Activated T-helper 9 cell treated with anti-CD3 and anti-CD28 coated beads, Interleukin-2, amount 50 U/mL, for 16 hours (primary cell): ENCODE measurements around the gene IQCH.
"Not testable (repeated sequence)": the region's sequence is repeated elsewhere in the genome, so short reads cannot be mapped to it uniquely, and the experiment has no call there.

Experiments used
- DNase-seq: peaks from one replicate; pipeline ENCODE4 v3.0.0-alpha.2; 2020; ENCODE audit warnings: low read depth

IQCH gene

GRCh38 chr15:67359431-67360079 lies 105.0 kb downstream of the IQCH start:
- no peak for DNase-seq

GRCh38 chr15:67361100-67361499 lies 106.5 kb downstream of the IQCH start:
- DNase-seq, result no peak

DNA sequence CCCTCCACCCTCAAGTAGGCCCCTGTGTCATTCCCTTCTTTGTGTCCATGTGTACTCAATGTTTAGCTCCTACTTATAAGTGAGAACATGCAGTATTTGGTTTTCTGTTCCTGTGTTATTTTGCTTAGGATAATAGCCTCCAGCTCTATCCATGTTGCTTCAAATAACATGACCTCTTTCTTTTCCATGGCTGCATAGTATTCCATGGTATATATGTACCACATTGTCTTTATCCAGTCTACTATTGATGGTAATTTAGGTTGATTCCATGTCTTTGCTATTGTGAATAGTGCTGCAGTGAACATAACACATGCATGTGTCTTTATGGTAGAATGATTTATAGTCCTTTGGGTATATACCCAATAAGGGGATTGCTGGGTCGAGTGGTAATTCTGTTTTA lies 109.1 kb downstream of the IQCH start:
- not testable (repeated sequence) for DNase-seq

DNA sequence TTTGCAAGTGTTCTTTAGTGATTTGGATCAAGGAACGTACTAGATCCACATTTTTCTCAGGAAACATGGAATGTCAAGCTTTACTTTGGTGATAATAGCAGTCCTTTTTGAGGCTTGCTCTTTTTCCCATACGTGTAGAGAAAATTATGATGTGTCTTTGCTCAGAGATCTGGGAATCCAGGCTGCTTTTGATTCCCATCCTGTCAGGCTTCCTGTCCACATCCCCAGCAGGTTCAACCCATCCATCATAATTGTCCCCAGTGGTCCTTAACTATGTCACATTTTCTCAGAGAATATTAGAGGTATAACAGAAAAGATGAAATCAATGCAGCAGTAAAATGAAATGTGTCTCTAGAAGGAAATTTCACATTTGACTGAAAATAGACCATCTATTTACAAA lies 111.4 kb downstream of the IQCH start:
- DNase-seq, result no peak

DNA sequence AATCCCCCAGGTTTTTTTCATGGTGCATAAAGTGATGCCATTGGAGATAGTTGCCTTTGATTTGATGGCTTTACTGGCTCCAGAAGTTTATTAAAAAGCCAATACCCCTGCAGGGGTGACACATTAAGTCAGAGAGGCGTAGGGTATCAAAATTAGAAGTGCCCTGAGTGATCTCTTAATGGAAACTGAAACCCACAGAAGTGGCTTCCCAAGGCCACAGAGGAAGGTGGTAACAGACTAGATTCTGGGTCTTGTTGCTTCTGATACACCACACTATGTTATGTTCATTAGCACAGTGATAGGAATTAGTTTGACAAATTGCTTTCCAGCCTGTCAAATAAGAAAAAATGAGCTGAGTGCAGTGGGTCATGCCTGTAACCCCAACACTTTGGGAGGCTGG lies 112.3 kb downstream of the IQCH start:
- no peak for DNase-seq

- no peak for DNase-seq
Measured at GRCh38 chr15:67369359-67369998, 114.9 kb downstream of the IQCH start.

- DNase-seq, result no peak
Measured at GRCh38 chr15:67370206-67370954, 115.8 kb downstream of the IQCH start.

- no peak for DNase-seq
Measured at GRCh38 chr15:67372543-67372942, 118.0 kb downstream of the IQCH start.

GRCh38 chr15:67372986-67373675 lies 118.5 kb downstream of the IQCH start:
- no peak for DNase-seq

GRCh38 chr15:67373971-67374370 lies 119.4 kb downstream of the IQCH start:
- DNase-seq, result no peak

DNA sequence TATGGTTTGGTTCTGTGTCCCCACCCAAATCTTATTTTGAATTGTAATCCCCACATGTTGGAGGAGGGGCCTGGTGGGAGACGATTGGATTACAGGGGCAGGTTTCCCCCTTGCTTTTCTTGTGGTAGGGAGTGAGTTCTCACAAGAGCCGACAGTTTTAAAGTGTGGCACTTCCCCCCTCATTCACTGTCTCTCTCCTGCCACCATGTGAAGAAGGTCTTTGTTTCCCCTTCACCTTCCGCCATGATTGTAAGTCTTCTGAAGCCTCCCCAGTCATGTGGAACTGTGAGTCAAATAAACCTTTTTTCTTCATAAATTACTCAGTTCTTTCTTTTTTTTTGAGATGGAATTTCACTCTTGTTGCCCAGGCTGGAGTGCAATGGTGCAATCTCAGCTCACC lies 124.9 kb downstream of the IQCH start:
- DNase-seq, result no peak

DNA sequence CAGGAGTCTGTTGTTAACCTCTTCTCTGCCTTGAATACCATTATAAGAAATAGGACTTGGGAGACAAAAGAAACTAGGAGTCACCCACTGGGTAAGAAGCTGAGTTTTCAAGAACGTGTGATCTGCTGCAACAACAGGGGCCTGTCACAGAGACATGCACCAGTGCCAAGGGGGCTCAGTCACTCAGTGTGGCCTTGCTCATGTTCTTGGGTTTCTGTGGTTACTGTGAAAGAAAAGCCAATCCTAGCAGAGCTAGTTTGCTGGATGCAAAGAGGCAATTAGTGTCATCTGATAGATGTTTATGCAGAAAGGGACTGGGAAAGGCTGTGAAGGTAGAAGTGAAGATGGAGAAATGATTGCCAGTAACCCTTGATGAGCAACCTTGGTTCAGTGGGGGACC lies 126.3 kb downstream of the IQCH start:
- DNase-seq, result no peak

DNA sequence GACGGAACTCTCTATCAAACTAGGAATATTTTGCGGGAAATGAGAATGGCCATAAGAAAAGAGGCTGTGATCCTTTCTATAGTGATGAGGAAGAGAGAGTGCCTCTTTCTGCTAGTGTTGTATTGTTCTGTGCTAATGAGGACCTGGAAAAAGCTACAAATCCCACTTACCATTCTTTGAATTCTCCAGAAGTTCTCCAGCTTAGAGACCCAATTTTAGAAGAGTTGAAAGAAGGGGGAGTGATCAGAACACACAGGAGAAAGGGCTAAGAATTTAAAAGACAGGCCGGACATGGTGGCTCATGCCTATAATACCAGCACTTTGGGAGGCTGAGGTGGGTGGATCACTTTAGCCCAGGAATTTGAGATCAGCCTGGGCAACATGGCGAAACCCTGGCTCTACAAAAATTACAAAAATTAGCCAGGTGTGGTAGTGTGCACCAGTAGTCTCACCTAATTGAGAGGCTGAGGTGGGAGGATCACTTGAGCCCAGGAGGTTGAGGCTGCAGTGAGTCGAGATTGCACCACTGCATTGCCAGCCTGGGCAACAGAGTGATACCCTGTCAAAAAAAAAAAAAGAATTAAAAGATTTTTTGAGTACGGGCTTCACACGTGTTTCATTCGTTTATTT lies 126.9 kb downstream of the IQCH start:
- no peak for DNase-seq

DNA sequence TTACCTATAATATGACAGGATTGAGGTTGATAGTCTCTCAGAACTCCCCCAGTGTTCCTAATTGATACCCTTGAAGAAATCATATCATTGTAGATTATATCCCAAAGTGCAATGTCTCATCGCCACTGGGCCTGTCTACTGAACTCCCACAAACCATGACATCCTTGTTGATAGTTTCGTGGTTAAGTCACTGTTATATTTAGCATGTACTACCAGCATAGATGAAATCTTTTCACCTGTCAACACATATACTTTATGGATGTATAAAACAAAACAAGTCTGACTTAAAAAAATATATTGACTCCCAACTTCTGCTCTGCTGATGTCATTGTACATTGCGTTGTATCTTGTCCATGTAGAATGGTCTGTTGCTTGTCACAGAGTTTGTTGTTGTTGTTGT lies 128.1 kb downstream of the IQCH start:
- DNase-seq, result no peak

- no peak for DNase-seq
Measured at GRCh38 chr15:67383899-67384298, 129.3 kb downstream of the IQCH start.

DNA sequence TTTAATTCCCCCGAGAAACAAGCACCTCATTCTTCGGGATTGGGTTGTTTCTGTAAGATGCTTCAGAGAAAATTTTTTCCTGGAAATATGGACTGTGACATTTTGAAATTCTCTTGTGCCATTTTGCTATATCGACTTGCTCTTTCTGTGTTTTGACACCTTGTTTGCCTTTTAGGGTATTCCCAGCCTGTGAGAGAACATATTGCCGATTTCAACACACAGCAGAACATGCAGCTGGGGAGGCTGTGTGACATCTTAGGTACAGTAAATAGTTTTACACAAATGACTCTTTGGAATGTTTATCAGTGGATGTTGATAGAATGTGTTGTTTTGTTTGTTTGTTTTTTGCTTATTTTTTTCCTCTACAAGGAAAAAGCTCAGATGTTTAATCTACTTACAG lies 130.2 kb downstream of the IQCH start:
- no peak for DNase-seq

DNA sequence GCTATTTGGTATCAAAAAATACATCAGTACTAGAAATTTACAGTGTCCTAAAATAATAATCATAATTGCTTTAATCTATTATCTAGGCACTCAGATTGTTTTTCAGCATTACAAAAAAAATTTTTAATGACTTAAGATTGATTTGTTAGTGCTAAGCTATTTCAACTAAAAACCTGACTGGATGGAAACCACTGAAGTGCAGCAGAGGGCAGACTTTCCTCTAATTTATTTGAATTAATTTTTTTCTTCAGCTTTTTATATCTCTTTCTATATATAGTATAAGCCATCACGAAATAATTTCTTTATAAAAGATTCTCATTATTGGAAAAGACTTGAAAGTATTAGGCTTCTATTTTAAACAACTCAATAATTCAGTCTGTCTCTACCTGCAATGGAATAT lies 131.4 kb downstream of the IQCH start:
- DNase-seq, result no peak

- DNase-seq, result no peak
Measured at GRCh38 chr15:67386947-67387346, 132.4 kb downstream of the IQCH start.

DNA sequence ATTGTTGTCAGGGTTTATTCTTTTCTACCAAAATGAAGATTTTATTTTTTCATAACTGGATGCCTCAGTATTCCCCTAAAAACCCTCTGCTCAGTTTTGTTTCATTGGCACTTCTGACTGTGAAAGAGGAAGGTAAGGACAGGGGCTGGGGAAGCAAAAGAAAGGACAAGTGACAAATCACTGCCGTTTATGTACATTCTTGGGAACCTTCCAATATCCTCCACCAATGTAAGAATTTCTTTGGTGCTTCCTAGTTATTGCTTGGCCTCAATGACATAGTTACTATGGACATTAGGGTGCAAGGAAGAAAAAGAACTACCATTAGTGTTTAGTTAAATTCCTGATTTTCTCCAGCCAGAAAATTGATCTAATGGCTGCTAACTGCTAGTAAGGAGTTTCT lies 135.4 kb downstream of the IQCH start:
- no peak for DNase-seq

- no peak for DNase-seq
Measured at GRCh38 chr15:67394873-67395639, 140.5 kb downstream of the IQCH start.

GRCh38 chr15:67396114-67396513 lies 141.5 kb downstream of the IQCH start:
- DNase-seq, result no peak

- DNase-seq, result no peak
Measured at GRCh38 chr15:67397139-67397538, 142.6 kb downstream of the IQCH start.
